Measurements from ENCODE around the gene PDE9A.

PDE9A gene

DNA sequence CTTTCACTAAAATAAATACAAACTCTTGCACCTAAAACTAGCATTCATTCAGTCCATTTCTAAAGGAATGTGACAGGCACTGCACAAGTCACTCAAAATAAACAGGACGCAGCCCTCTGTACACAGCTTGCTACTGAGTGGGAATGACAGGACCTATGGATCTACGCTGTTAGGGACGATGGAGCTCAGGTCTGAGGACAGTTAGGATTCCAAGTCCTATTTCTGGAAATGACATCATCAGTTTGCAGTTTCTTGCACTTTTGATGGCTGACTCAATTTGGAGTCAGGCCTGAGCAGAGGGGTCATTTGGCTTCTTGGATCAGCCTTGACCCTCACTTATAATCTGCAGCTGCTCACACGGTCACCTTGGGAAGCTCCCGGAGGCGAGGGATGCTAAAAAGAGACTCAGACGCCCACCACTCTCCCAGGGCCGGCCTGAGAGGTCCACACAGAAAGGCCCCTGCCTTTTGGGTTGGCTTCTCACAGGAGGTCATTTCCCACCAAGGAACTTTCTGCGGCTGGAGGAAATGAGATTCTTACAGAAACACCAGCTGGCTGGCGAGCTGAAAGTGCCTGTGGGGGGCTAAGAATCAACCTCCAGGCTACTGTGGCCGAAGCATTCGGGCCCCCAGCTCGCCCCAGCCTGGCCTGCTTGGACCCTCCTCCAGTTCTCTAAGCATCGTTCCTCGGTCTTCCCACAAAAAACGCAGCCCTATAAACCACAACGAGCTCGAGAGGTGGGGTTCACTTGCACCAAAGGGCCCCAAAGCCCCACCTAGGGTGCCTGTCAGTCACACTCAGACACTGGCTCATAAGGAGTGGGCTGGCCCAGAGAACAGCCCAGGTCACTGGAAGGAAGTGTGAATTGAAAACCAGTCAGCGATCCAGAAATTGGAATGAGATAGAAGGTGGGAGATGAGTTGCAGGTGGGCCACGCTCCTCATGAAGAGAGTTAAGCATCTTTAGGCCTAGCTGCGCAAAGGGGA is 8.9 kb upstream of the PDE9A start:
- DNase-seq (ENCODE audit: low read depth): no peak

DNA sequence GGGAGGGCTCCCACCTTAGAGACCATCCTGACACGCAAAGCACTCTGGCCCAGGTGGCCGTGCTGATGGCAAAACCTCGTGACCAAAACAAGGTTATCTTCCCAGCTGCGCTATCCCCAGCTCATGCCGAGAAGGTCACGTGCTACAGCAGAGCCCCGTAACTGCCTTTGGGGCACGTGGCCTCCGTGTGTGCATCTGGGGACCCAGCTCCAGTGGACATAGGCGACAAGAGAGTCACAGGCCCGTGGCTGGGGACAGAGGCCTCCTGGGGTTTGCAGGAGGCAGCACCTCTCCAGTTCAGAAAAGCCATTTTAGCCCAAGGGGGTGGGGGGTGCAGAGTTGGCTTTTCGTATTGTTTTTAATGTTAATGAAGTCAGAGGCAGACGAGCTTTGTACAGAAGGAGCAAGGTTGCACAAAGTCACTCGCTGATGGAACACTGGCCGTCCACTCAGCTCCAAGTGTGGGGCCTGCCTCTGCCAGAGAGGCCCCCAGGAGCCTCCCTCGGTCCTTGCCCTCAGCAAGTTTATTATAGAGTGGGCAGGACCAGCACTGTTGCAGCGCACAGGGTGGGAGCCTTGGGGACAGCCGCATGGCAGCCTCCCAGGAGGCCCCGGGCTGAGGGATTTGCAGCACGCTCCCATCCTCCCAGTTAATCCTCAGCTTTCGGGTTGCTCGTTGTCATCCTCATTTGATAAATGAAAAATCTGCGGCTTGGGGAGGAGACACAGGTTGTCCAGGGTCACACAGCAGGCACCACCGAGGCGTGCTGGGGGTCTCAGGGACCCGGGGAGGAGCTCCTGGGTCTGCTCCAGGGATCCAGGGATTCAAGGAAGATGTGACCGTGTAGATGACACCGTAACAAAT is 8.0 kb upstream of the PDE9A start:
- no peak for DNase-seq (ENCODE audit: low read depth)

DNA sequence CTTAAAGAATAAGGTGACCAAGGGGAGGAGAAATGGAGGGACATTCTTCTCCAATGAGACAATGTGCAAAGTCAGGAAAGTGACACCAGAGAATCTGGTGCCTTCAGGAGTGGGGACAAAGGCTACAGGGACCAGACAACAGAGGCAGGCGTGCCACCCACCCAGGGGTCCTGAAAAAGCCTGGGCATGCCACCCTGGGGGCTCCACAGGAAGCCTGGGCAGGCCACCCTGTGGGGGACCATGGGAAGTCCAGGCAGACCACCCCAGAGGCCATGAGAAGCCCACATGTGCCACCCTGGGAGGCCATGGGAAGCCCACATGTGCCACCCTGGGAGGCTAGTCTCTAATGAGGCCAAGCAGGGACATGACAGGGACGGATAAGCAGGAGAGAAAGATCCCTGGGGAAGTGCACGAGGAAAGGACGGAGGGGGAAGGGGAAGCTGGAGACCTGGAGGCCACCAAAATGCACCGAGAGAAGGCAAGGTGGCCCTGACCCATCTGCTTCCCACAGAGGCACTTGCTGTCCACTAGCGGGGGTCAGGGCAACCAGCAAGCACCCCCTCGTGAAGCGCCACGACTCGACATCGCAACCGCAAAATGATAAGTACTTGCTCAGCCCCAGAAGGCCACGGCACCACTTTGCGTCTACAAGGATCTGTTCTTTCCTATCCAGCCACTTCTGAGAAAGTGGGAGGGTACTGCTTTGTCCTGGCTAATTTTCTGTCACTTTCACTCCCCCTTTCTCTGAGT is 7.2 kb upstream of the PDE9A start:
- no peak for DNase-seq (ENCODE audit: low read depth)

DNA sequence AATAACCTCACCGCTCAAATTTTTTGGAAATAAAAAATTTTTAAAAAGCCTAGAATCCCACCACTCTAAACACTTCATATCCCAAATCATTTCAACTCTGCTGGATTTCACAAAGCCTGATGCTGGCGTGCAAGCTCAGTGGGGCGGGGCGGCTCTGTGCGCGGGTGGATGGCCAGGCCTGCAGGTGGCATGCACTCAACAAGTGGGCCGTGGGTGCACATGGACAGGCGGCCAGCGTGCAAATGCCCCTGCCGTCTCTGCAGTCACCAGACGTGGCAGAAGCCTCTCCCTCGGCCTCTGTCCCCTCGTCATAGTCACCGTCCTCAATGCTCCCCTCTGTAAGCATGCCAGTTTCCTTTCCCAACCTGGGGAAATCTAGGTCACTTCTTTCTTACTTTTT is 6.6 kb upstream of the PDE9A start:
- DNase-seq (ENCODE audit: low read depth): no peak

DNA sequence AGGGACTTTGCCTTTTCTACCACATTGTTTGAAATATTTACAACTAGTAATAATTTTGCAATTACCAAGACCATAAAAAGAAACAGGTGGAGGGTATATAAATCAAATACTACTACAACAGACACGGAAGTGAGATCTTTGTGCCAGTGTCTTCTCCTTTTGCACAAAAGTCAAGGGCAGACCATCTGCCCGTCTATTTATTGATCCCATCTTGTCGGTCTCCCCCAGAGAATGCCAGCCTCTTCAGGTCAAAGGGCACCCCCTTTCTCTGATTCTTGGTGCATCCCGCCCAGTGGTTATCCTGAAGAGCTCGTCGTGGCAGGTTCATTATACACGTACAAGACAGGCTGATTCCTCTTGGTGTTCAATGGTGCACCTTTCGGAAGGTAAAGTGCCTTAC is 4.8 kb upstream of the PDE9A start:
- DNase-seq (ENCODE audit: low read depth): no peak

DNA sequence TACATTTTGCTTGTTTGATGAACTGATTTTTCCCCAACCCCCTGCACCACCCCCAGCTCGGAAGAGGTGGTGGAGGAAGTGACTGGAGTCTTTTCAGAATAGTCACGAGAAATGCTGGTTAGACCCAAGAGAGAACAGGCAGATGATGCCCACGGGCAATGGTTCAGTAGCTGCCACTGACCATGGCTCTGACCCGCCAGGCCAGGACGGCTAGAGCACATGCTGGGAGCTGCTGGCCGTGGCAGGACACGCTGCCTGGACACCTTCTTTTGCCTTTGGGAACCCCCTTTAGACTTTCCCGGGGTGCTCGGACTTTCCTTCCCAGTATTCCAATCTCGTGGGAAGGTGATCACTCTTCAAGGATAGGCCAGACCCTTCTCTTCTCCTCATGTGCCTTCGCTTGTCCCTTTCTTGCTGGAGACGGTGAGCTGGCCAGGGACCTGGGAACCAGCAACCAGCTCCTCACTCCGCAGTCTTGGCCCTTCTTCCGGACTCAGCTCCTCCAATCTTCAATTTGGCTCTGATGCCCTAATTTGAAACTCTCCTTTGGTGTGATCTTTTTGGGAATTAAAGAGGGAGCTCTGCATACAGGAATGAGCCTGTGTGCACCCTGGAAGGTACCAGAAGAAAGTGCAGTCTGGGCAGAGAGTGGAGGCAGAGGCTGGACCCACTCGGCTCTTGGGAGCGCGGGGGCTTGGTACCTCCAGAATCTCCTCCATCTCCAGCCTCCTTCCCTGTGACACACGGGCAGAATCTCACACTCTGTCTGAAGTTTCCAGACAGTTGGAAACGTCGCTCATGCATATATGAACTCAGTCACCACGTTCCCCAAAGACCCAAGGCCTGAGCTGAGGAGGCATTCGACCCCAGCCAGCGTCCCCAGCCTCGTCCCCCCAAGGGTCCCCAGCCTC is 4.0 kb upstream of the PDE9A start:
- DNase-seq (ENCODE audit: low read depth): no peak

DNA sequence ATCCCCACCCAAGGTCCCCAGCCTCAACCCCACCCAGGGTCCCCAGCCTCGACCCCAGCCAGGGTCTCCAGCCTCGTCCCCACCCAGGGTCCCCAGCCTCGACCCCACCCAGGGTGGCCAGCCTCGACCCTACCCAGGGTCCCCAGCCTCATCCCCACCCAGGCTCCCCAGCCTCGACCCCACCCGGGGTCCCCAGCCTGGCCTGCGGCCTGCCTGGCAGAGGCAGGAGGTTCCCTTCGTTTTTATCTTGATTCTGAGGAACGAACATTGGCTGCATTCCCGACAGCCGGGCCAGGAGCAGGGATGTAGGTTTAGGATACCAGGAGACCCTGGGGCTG is 3.4 kb upstream of the PDE9A start:
- DNase-seq (ENCODE audit: low read depth): no peak

DNA sequence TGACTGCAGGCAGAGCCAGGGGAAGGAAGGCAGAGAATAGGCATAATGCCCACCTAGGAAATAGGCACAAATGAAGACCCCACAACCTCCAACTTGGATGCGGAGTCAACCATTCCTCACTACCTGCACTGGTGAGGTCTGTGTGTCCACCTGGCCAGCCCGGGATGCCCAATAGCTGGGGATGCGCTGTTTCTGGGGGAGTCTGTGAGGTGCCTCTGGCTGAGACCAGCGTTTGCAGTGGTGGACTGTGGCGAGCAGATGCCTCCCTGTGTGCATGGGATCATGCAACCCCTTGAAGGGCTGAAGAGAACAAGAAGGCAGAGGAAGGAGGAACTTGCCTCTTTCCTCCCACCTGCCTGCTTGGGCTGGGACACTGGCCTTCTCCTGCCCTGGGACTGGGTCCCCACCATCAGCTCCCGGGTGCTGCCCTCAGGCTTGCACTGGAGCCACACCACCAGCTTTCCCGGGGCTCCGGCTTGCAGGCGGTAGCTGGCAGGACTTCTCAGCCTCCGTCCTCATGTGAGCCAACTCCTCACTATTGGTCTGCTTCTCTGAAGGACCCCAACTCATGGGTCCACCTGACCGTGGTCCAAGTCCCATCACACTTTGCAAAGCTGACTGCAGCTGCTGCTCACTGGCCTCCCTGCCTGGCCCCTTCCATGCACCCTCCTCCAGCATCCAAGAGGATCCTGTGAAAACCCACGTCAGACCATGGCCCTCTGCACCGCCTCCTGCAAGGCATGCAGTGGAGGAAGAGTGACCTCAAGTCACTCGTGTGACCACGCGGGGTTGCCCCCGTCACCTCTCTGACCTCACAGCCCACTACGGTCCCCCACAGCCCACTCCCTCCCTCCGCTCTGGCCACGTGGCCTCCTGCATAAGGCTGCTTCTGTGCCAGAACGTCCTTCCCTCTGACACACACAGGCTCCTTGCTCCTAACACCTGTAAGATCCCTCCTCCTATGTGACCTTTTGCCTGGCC is 2.7 kb upstream of the PDE9A start:
- DNase-seq (ENCODE audit: low read depth): no peak

DNA sequence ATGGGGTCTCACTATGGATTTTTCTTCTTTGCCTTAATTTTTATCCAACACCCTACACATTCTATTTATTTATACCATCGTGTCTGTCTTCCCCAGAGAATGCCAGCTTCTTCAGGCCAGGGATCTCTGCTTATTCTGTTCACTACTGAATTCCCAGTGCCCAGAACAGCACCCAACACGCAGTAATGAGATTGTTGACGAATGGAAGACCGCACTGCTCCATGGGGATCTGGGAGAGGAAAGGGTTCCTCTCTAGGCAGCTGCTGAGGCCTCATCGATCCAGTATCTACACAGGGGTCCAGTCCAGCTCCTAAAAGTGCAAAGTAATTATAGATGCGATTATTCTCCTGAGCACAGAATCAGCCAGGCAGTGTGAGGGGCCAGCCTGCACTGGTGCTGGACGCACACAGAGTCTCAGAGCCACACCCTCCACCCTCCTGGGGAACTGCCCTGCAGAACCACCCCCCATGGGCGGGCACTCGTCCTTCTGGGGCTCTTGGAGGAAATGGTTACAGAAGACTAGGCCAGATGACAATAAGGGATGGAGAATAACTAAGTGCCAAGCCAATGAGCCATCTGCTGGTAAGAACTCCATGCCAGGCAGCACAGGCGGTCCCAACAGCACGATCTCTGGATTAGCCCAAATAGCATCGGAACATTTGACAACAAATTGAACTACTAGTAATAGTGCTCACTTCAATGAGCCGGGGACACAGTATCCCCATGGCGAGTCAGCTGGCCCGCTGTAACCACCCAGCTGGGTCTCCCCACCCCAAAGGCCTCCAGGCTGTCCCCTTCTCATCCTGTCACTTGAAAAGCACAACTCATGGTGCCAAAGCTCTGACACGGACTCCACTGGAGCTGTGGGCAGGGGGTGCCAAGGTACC is 1.7 kb upstream of the PDE9A start:
- DNase-seq (ENCODE audit: low read depth): no peak

DNA sequence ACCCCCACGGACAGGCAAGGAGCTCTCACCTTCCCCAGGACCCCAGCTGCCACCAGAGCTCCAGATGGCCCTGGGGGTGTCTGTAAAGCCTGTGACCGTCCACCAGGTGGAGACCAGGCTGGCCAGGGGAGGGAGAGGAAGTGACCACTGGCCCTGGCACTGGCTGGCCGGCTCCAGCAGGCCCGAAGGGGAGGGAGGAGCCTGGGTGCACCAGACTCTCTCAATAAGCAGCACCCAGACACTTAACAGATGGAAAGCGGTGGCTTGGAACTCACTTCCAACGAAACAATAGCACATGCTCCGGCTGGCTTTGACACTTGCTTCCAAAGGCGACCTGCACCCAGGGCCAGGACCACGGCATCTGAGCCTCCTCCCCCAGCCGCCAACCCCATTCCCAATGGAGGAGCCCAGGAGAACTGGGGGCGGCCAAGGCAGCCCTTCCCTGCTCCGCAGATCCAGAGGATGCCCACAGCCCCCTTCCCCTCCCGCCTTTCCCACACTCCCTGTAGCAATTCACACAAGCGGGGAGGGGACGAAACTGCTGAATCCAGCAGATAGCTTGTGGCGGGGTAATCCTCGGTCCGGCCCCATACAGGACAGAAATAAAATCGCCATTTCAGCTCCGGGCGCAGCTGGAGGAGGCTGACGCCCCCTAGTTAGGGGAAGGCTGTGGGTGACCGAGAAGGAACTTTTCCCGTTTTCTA is 742 bp upstream of the PDE9A start:
- DNase-seq (ENCODE audit: low read depth): no peak

DNA sequence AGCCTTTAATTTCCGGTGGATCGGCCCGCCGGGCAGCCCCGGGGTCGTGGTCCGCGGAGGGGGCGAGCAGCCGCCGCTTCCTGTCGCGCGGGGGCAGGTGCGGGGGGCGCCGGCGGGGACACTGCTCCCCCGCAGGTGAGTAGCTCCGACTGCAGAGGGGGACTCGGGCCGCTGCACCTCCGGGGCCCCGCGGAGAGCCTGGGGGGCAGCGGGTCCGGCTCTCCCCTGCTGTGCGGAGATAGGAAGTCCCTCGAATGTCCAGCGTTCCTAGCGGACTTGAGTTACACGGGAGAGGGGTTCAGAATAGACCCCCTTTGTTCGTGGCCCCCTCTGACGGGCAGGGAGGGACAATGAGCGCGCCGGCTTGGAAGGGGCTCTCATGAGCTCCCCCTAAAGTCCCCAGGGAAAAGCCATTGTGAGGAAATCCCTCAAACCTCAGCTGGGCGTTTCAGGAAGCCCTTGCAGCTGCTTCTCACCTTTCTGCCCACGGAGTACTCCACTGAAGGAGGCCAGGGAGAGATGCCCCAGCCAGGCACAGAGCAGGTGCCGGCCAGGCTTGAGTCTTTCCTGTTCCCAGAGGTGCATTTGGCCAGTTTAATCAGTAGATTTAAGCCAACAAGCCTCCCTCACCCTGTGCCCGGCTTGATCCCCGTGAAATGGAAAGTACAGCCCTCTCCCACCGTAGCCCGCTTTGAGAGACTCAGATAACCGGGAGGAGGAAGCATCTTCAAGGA is 925 bp downstream of the PDE9A start:
- DNase-seq (ENCODE audit: low read depth): no peak

DNA sequence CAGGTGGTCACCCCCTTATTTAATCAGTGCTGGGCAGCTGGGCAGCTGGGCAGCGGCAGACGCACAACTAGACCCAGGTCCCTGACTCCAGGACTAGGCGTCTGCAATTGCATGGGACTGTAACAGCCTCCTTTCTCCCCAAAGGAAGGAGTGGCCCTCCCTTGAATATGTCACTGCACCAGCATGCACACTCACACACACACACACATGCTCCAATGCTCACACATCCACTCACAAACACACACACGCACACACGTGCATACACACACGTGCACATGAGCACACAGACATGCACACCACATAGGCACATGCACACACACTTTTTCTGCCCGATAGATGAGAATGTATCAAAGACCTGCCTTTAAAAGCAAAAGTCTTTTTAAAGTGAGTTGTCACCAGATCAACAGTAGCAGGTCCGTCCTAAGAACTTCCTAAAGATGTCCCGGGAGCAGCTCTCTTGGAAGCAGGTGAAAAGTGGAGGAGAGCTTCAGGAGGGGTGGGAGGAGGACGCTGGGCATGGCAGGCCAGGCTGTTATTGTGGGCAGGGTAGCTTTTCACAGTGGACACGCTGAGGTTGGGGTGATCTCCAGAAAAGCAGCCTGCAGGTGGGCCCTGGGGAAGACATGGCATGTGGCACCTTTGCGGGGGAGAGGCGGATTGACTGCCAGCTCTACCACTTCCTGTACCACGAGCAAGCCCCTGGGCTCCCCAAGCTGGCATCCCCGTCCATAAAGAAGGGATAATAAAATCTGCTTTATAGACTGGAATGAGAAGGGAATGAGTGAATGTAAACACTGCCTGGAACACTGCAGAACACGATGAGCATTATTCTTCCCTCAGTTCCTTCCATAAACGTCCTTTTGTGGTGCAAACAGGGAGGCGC is 1.7 kb downstream of the PDE9A start:
- DNase-seq (ENCODE audit: low read depth): no peak

DNA sequence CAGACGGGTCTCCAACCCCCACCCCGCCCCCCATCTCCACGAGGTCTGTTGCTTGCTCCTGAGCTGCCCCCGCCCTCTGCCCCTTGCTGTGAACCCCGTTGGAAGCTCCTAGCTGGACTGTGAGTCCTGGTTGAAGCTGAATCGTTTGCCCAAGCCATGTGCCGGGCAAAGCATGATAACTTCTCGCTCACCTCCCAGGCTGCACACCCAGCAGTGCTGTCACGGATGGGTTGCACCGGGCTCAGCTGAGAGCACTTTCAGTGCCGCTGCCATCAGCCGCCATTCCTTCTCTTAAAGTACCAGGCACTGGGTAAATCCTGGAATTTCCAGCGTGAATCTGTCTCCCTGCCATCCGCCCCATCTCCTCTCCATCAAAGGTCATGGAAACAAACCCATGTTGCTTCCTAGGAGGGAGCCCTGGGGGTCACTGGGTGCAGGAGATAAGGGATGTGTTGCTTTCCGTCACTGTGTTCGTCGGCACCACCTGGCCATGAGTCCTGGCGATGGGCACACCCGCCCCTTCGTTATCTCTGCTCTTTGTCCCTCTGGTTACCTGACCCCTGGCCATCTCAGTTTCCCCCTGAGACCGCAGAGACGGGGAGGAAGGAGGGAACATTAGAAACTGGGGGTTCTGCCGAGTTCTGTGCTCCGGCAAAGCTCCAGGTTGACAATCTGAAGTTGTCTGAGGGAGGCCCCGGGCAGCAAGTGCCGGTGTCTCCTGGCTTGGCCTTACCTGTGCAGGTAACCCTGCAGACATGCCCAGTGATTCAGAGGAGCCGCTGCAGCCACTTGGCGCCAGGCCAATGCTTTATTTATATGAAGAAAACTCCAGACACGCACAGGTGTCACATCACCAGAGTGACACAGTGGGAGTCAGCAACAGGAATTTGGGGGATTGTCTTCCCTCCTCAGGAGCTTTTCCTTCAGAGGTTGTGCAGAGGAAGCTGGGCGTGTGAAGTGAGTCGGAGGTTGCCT is 2.7 kb downstream of the PDE9A start:
- DNase-seq (ENCODE audit: low read depth): no peak

DNA sequence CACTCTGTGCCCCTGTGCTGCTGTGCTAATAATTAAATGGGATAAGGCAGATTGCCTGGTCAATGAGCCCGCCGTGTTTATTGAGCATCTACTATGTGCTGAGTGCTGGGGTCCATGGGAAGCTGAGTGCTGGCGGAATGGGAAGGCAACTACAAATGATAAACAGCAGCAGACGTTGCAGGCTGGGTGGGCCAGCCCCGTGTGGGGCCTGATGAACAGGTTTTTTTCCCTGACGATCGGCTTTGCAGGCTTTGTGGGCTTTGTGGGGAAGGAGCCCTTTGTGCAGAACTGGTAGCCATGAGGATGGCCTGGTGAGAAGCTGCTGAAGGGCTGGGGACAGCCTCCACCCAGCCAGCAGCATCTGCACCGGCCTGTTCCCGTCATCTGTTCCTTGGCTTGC is 3.5 kb downstream of the PDE9A start:
- DNase-seq (ENCODE audit: low read depth): no peak

DNA sequence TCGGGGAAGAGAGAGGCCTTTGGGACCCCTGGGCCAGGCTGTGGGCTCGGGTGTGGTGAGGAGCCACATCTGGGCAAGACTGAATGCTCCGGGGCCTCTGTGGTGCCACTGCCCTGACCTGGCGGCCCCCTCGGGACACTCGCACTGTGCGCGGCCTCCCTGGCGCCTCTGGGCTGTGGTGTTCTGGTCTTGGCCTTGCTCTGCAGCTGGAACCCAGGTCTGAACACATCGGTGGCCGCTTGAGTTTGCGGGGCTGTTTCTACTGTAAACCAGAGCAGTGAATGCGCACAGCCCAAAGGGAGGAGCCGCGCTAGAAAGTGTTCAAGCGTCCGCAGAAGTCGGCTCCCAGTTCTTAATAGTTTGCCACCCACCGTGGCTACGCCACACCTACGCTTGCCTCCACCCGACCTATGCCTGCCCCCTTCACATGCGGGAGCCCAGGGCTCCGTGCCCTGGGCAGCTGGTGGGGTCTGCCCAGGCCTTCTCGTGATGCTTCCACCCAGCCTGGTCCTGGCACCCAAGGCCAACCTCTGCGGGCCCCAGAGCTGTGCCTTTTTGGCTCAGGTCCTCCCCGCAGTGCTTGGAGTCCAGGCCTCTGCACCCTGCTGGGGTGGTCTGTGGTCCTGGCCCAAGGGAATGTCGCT is 4.4 kb downstream of the PDE9A start:
- no peak for DNase-seq (ENCODE audit: low read depth)

All from amniotic epithelial cell (primary cell).